ENCODE measurements around the gene MMP20.

Gene MMP20

GRCh38 chr11:102575012-102575411 lies 50.1 kb downstream of the MMP20 start:
- Histone ChIP-seq H3K9ac (no peak overlapping the region), H2AFZ (ENCODE audit: low read depth) (no peak overlapping the region), H3K36me3 (ENCODE audit: insufficient read depth) (no peaks in the 10 kb centered on the region), H3K27ac (no peak overlapping the region), H3K4me2 (no peak overlapping the region), H3K79me2 (ENCODE audit: insufficient read depth, low read depth) (no peaks in the 10 kb centered on the region), H3K27me3 (ENCODE audit: insufficient read depth, low read depth) (no peaks in the 10 kb centered on the region), H4K20me1 (ENCODE audit: insufficient read depth) (no peaks in the 10 kb centered on the region), H3K4me3 (IDR thresholded peaks at IDR 0.05; ENCODE audit: insufficient read depth, low read depth, low read length) (no peak overlapping the region), H3K4me1 (ENCODE audit: low read depth, poor library complexity, severe bottlenecking) (no peaks in the 10 kb centered on the region)
- TF ChIP-seq CTCF (conservative IDR thresholded peaks at IDR 0.05; ENCODE audit: low read depth, low read length) = no peak

- no peak overlapping the region for H3K4me2 ChIP-seq
- no peak overlapping the region for H3K9ac ChIP-seq
- H2AFZ ChIP-seq (ENCODE audit: low read depth) = no peak overlapping the region
- no peaks in the 10 kb centered on the region for H3K4me1 ChIP-seq (ENCODE audit: low read depth, poor library complexity, severe bottlenecking)
- no peaks in the 10 kb centered on the region for H3K79me2 ChIP-seq (ENCODE audit: insufficient read depth, low read depth)
- no peaks in the 10 kb centered on the region for H4K20me1 ChIP-seq (ENCODE audit: insufficient read depth)
- no peaks in the 10 kb centered on the region for H3K36me3 ChIP-seq (ENCODE audit: insufficient read depth)
- H3K27ac ChIP-seq = no peak overlapping the region
- no peak overlapping the region for H3K4me3 ChIP-seq (IDR thresholded peaks at IDR 0.05; ENCODE audit: insufficient read depth, low read depth, low read length)
- H3K27me3 ChIP-seq (ENCODE audit: insufficient read depth, low read depth) = no peaks in the 10 kb centered on the region
- no peak for TF ChIP-seq CTCF (conservative IDR thresholded peaks at IDR 0.05; ENCODE audit: low read depth, low read length)
These were observed 51.3 kb downstream of the MMP20 start for GRCh38 chr11:102573851-102574250.

- no peak overlapping the region for H2AFZ ChIP-seq (ENCODE audit: low read depth)
- no peaks in the 10 kb centered on the region for H3K79me2 ChIP-seq (ENCODE audit: insufficient read depth, low read depth)
- H3K4me3 ChIP-seq (IDR thresholded peaks at IDR 0.05; ENCODE audit: insufficient read depth, low read depth, low read length) = no peak overlapping the region
- no peaks in the 10 kb centered on the region for H3K36me3 ChIP-seq (ENCODE audit: insufficient read depth)
- no peaks in the 10 kb centered on the region for H3K27me3 ChIP-seq (ENCODE audit: insufficient read depth, low read depth)
- no peaks in the 10 kb centered on the region for H4K20me1 ChIP-seq (ENCODE audit: insufficient read depth)
- H3K4me2 ChIP-seq = no peak overlapping the region
- no peak overlapping the region for H3K9ac ChIP-seq
- no peak for TF ChIP-seq CTCF (conservative IDR thresholded peaks at IDR 0.05; ENCODE audit: low read depth, low read length)
- H3K4me1 ChIP-seq (ENCODE audit: low read depth, poor library complexity, severe bottlenecking) = no peaks in the 10 kb centered on the region
- no peak overlapping the region for H3K27ac ChIP-seq
These were observed 52.4 kb downstream of the MMP20 start for GRCh38 chr11:102572554-102573220.

GRCh38 chr11:102568851-102569250 lies 56.3 kb downstream of the MMP20 start:
- no peak for TF ChIP-seq CTCF (conservative IDR thresholded peaks at IDR 0.05; ENCODE audit: low read depth, low read length)
- Histone ChIP-seq H3K4me1 (ENCODE audit: low read depth, poor library complexity, severe bottlenecking) (no peaks in the 10 kb centered on the region), H2AFZ (ENCODE audit: low read depth) (no peak overlapping the region), H3K79me2 (ENCODE audit: insufficient read depth, low read depth) (no peaks in the 10 kb centered on the region), H3K36me3 (ENCODE audit: insufficient read depth) (no peaks in the 10 kb centered on the region), H3K4me2 (no peak overlapping the region), H4K20me1 (ENCODE audit: insufficient read depth) (no peaks in the 10 kb centered on the region), H3K4me3 (IDR thresholded peaks at IDR 0.05; ENCODE audit: insufficient read depth, low read depth, low read length) (no peak overlapping the region), H3K27me3 (ENCODE audit: insufficient read depth, low read depth) (no peaks in the 10 kb centered on the region), H3K27ac (no peak overlapping the region), H3K9ac (no peak overlapping the region)

Data from KMS-11 (cell line).